UCSD-AML1 (cell line): ENCODE data around the gene PDLIM7.

Experiments used
- DNase-seq: peaks from one replicate; lab custom pipeline; 2025; ENCODE audit not compliant: unreplicated experiment; lab: John Stamatoyannopoulos, UW

PDLIM7 gene

DNA sequence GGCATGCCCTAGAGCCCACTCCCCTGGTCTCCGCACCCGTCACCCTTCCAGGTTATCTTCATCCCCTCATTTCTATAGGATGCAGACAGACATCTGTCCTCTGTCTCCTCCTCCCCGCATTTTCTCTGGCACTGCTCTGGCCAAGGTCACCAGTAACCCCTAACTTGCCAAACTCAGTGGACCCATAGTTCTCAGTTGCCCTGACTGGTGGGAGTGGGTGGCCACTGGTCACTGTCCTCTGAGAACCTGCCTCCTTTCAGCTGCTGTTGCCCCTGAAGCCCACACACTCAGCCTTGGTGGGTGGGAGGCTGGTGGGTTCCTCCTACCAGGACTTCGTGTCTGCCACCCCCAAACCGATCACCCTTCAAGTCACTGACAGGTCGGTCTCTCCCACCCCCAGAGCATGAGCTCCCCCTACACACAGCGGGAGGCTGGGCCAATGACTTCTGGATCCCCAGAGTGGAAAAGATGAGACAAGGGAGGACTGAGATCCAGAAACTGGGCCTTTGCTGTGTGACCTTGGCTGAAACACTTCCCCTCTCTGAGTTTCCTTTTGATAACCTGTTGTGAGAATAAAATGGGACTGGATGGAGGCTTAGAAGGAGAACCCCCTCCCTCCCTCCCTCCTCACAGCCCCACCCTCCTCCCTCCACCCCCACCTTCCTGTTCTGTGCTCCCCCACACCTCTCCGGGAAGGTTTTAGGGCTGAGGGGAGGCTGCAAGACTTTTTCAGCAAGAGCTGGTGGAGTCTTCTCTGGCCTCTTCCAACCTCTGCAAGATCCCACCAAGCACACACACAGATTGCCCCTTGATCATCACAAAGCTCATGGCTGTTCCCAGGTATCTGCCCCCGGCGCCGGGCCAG is 21.6 kb downstream of the PDLIM7 start:
- DNase-seq: no peak

DNA sequence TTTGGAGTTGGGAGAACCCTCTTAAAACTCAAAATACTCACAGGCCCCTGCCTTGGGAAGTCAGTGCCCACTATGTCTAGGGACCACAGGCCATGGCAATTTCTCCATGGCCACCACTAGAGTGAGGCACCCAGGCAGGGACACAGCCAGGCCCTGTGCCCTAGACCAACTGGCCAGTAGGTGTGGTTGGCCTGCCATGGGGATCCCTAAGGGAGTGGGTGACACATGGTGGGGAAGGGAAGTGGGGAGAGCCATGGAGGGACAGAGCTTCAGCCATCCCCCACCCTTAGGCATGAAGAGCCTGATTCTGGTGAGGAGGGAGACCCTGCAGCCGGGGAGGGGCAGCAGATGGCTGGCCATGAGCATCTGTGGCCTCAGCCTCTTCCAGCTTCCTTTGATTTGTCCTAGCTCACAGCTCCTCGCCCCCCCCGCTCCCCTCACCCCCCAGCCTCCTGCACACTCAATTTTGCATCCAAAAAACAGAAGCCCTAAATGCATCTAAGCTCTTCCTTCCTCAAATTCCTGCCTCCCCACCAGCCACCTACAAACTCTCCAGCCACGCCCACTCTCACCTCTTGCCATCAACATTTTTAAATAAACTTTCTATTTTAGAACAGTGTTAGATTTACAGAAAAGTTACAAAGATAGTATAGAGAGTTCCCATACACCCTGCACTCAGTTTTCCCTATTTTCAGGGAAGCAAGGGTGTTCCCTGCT is 22.4 kb downstream of the PDLIM7 start:
- no peak for DNase-seq

DNA sequence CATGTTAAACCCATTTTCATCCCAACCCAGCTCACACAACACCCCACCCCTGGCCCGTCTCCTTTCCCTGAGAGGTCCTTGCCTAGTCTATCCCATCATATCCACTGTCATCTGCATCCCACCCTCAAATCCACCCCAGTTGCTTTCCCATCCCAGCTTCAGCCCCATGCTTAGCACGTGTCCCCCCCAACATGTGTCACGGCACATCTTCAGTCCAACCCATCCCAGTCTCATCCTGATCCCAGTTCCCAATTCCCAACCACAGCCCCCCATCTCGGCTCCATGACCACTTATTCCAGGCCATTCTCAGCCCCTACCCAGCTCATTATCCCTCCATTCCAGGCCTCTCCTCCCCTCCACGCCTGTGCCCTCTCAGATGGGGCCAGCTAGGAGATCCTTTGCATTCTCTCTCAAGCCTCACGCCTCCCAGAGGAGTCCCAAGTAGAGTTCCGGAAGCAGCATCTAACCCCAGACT is 23.4 kb downstream of the PDLIM7 start:
- DNase-seq: no peak

DNA sequence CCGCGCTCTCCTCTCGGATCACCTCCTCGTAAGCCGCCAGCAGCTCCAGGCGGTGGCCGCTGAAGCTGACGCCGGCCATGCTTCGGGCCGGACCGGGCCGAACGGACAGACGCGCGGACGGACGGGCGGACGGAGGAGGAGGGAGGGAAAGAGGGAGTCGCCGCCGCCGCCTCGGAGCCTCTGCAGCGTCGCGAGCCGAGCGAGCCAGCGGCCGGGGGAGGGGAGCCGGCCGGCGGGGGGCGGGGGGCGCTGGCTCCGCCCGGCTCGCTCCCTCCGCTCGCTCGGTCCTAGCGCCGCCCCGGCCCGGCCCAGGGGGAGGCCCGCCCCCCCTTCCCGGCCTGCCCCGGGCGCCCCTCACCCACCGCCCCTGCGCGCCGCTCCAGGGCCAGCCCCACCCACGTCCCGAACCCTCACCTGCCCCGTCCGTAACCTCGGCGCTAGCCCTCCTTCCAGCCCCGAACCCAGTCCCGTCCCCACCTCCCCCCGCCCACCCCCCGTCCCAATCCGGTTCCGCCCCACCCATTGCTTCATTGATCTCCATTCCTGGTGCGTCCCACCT is 23.9 kb downstream of the PDLIM7 start, which contains the start of gene DBN1:
DBN1 (minus strand) TSS at position 192 of the 559 bp plus-strand sequence; CDS start at position 79, 113 bp downstream.
- peak; percentile 58 for DNase-seq

DNA sequence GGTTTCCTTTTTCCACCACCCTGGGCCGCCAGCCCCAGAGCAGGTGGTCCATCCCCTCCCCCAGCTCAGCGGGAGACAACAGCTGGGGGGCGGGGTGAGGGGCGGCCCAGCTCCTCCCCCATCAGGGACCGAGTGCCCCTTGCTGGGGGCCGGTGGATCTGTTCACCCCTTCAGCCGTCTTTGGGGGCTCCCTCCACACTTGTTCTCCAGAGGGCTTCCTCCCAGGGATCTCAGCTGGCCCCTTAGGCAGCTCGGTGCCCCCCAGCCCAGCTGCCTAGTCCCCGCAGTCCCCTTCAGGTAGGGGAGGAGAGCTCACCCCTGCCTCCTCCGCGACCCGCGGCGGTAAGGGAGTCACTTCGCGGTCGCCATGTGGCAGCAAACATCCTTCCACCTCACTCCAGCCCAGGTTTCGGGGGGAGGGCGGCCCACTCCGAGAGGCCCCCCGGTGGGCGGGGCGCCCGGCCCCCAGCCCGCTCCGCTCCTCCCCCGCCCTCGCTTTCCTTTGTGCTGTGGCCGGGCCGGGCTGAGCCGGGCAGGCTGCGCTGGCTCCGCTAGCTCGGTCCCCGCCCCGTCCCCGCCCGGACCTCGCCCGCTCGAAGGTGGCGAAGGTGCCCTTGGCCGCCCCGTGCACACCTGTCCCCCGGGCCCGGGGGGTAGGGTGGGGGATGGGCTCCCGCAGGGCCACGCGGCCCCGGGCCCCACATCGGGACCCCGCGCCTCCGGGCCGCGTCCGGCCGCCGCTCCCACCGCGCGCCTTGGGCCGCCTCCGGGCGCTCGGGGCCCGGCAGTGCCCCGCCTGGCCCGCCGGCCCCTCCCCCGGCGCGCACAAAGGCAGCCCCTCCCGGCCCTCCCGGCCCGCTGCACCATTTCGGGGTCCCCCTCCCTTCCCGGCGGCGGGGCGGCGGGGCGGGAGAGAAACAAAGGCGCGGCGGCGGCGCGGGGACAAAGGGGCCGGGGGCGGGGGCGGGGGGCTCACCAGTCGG is 24.7 kb downstream of the PDLIM7 start:
- peak; percentile 68 for DNase-seq

DNA sequence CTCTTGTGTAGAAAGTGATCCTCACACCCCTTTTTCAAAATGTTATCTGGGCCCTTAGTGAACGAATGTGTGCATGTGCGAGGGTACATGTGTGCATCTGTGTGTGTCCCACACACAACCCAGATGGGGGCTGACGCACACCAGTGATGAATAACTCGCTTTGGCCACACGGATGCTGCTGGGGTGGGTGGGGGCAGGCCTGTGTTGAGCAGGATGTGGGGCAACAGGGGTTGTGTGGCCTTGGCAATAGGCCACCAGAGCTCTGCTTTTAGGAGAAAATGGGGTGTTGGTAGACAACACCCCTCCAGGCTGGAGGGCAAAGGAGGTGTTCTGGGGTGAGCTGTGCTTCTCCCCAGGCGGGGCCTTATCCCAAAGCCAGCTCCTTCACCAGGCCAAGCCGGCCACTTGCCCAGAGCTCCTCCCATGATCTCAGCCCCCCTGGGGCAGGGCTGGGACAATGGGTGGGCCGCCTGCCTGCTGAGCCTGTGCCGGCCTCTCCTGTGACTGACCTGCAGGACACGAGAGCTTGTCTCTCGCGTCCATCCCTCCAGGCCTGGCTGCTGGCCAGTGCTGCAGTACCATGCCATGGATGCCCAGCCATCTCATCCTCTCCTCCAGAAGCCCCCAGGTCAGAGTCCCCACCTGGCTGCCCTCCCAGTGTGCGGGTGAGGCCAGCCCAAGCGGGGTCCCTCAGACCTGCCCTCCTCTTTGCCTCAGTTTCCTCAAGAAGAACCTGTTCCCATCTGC is 25.6 kb downstream of the PDLIM7 start:
- no peak for DNase-seq

DNA sequence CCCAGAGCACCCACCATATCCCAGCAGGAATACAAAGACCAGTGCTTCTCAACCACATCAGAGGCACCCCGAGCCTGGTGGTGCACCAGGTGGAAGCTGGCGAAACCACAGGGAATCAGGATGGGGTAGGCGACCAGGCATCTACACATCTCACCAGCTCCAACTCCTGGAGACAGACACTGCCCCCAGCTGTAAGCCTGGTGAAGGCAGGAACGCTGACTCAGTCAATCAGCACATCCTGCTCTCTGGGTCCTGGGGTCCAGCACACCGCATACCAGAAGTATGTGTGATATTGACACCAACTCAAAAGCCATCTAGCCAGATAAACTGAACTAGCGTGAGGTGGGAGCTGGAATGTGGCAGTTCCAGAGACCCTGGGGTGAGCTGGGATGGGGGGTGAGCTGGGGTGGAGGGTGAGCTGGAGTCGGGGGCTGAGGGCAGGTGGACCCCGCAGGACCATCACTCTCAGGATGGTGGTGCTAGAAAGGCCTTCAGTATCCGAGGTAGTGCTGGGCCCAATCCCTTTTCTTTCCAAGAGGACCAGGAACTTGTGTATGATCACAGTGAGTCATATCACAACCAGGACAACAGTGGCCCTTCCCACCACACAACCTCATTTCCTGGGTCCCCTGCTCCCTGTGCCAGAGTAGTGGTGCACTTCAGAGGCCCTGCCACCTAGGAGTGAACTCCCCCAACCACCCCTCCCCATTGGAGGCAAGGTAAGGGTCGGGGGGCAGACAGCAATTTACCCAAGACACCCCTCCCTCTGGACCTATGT is 26.5 kb downstream of the PDLIM7 start:
- no peak for DNase-seq

DNA sequence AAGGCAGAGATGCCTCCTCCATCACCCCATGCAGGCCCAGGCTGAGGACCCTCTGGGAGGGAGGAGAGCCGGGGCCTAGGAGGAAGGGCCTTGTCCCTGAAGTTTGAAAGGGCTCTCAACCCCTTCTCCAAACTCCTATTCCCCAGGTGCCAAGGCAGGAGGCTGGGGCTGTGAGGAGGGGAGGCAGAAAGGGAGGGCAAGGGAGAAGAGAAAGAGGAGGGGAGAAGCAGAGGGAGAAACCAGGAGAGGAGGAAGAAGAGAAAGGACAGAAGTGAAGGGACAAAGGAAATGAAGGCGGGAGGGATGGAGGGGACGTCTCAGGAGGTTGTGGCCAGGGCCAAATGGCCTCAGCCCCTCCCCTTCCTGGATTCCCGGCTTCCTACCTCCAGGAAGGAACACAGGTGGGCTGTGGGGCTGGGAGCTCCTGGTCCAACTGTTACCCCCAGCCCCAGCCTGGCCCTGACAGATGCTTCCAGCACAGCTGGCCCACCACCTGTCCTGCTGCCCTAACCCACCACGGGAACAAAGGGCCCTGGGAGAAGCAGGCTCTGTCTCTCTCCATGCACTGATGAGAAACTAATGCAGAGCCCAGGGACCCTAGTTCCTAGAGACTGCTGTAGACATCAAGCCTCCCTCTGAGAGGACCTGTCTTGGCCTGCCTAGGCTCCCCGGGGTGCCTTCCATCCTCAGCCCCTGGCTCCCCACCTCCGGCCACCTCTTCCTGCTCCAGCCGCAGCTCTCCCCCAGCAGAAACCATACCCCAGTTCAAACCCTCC is 27.5 kb downstream of the PDLIM7 start:
- DNase-seq: no peak

DNA sequence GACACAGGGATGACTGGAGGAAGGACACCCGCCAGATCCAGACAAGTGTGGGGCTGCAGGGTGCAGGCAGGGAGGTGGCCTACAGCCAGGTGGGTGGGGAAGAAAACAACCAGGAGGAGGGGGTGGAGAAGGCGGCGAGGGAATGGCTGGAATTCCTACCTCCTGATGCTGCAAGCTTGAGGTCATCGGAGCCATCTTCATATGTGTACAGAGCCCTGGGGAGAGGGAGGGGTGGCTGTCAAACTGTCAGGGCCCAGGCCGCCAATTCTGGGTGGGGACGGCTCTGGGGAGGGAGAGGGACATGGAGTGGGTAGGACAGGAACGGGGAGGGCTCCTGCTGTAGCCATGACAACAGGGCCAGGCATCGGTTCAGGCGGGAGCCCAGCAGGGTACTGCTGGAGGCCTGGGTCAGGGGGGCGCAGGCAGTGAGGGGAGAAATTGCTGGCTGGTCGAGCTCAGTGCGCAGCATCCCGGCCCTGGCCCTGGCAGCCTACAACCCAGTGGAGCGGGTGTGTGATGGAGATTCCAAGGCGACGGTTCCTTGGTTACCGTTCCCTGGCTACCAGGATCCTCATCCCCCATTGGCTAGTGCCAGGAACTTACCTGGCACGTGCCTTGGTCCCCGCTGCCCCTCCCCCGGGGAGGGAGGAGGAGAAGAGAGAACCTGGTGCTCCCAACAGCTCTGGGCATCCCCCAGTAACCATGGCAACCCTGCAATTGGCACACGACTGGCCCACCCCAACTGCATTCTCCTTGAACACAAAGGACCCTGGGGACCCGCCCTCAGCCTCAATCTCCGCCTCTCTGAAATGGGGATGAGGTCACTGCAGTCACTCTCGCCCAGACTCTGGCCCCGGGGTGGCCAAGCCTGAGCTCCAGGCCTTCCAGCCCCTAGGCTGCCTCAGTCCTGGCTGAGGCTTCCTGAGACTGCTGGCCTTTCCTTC is 28.4 kb downstream of the PDLIM7 start:
- DNase-seq: no peak

DNA sequence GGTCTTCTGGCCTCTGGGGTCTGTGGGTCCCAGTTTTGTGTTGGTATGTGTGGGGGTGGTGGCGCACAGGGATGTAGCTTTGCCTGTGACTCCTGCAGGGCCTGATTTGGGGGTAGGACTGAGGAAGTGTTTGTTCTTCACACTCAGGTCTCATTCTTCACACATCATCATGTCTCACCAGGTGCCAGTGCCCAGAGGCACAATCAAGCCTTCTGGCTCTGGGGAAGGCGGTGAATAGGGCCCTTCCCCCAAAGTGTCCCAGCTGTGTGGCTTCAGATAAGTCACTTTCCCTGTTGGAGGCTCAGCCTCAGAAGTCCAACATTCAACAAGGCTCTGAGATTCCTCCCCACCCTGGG is 29.1 kb downstream of the PDLIM7 start:
- DNase-seq: no peak

DNA sequence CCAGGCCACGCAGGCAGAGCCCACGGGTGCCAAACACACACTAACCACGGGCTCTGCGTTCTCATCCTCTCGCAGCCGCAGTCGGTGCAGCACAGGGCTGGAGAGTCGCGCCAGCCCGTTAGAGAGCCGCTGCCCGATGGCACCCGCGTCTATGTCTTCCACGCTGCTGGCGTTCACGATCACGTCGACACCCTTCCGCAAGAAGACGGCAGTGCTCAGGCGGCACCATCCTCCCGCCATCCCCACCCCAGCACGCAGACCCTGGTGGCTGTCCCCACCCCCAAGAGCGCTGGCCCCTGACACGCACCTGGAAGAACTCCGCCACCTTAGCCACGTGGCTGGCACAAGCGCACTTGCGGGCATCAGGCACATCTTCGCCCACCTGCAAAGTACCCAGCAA is 30.0 kb downstream of the PDLIM7 start:
- DNase-seq: no peak

DNA sequence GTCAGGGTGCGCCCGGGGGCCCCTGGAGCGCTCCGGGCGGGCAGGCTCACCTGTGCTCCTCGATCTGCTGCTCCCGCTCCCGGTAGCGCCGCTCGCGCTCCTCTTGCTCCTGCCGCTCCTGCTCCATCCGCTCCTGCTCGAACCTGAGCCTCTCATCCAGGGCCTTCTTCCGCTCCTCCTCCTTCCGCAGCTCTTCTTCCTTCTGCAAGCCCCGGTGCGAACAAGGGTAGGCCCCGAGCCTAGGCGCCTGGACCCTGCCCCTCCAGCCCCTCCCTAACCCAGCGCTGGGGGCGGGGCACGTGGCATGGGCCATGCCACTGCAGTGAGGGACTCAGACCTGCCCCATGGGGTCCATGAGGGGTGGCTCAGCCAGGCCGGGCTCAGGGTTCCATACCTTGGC is 30.5 kb downstream of the PDLIM7 start:
- no peak for DNase-seq

DNA sequence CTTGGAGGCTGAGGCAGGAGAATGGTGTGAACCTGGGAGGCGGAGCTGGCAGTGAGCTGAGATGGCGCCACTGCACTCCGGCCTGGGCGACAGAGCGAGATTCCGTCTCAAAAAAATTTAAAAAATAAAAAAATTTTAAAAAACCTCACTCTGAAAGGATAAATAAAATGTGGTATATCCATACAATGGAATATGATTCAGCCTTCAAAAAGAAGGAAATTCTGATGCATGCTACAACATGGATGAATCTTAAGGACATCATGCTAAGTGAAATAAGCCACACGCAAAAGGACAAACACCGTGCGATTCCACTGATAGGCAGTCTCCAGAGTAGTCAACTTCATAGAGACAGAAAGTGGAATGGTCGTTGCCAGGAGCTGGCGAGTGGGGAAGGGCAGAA is 32.4 kb downstream of the PDLIM7 start:
- DNase-seq: no peak

DNA sequence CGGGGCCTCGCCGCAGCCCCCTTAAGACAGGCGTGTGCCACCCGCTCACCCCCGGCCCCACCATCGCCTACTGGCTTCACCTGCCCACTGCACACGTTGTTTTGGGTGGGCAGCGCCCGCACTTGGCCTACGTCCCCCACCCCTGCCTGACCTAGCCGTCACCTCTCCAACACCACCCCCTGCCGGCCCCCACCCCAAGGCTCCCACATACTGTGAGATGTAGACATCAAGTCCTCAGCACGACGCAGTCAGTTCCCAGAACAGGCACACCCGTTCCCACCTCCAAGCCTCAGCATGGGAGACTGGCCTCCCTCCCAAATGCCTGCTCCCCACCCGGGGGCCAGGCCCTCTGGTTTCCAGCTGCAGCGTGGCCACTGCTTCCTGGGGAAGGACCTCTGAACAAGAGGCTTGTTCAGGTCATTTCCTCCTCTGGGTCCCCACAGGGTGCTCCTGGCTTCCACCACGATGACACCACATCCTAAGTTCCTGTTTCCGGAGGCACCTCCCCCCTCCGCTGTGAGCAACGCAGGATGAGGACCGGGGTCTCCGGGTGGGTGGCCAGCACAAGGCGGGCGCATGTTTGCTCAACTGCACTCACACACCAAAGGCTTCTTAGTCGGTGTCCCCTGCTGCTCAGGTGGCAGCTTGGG is 35.3 kb downstream of the PDLIM7 start:
- peak; percentile 71 for DNase-seq

DNA sequence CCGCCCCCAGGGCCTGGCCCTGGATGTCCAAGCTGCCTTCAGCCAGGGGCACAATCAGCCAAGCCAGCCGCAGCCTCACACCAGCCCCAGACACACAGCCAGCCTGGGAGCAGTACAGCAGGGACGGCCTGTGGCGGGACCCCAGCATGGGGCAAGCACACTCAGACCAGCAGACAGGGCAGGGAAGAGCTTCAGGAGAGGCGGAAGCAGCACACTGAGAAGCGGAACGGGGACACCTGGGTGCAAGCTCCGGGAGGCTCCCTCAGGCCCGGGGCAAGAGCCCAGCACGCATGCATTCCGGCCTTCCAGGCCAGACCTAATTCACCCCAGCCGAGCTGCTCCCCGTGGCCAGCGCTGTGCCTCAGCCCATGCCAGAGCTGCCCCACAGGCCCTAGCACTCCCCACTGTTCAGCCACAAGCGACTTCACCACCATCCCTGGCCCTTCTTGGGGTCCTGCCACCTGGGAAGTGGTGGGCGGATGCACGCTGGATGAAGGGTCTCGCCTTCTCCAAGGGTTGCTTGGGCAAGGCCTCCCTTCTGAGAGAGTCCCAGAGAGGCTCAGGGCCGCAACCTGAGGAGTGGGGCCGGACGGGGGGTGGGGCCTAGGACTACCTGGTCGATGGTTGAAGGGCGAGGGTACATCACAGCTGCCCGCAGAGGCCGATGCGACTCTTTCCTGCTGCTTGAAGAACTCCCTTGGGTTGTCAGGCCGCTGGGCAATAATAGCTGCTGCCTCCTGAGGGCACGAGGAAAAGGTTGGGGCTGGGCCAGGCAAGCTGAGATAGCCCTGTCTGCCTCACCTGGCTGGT is 37.4 kb downstream of the PDLIM7 start:
- no peak for DNase-seq

DNA sequence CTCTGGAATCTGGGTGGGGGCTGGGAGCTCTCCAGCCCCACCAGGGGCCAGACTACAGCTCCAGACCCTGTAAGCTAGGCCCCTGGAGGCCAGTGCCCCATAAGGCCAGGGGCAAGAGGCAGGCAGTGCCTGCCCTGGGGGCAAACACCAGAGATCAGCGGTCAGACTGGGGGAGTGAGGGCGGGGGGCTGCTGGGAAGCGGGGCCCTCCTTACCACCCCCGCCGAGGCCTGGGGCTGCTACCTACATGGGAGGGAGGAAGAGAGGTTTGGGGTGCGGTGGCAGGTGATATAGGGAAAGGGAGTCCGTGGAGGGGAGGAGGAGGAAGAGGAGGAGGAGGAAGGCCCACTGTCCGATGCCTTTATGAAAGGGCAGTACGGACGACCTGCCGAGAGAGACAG is 38.0 kb downstream of the PDLIM7 start:
- DNase-seq: no peak
